SK-MEL-5 (cell line): ENCODE results near the gene SLC15A1. TPM values are rescaled to one million over a fixed set of nuclear protein-coding genes. Genes with fewer than 3 reads are reported as not detected.

ENCODE experiments used
- DNase-seq: peaks from one replicate; pipeline ENCODE4 v3.0.0-alpha.2; 2016; ENCODE audit warnings: low read depth, low spot score
- in situ Hi-C: cut with HindIII; loops from 2 replicates; pipeline ENCODE4 v1.10.0; 2016; ENCODE audit warnings: low sequenced_read_pairs, high pct_unique_total_duplicates, low pct_unique_long_range_greater_than_20kb
- total RNA-seq: library from RNA; depleted of rRNA; stranded (reverse); fragments of >200 nt; shearing (Covaris generic); gene quantifications from 2 replicates; pipeline ENCODE4 v1.2.3, GENCODE V29; 2014

SLC15A1 gene
- total RNA-seq, 1 experiment from 2014 or later, result not detected

DNA sequence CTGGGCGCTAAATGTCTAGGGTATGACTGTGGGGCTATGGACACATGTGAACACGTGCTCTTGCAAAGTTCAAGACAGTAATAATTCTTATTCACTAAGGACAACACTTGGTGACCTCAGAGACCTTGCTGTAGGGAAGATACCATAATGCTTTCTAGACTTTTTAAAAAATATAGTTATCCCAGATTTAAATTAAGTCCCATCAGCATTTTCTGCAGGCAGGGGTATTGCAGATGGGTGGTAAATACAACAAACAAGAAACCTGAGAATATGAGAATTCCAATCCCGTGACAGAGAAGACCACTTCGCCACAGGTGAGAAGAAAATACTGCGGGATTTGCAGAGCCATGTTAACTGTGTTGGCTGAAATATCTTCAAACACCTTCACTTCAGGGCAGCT lies 65.2 kb downstream of the SLC15A1 start:
- in situ Hi-C loops, result no loop called here
- DNase-seq, result no peak

DNA sequence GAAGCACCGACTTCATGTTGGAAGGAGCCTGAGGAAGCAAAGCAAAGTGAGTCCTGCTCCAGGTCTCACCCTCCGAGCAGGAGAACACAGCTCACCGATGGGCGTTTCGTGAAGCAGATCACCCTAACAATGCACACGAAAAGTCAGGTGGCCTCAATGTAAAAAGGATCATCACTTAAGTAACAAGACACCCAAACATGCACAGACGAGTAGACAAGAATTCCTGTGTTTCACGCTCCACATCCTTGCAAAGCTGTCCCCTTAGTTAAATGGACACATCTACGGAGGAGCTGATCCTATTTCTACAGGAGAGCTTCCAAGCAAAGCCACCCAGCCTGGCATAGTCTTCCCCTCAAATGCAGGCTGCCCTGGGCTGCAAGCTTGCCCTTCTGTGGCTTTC lies 66.2 kb downstream of the SLC15A1 start:
- in situ Hi-C loops, result no loop called here
- DNase-seq, result no peak

DNA sequence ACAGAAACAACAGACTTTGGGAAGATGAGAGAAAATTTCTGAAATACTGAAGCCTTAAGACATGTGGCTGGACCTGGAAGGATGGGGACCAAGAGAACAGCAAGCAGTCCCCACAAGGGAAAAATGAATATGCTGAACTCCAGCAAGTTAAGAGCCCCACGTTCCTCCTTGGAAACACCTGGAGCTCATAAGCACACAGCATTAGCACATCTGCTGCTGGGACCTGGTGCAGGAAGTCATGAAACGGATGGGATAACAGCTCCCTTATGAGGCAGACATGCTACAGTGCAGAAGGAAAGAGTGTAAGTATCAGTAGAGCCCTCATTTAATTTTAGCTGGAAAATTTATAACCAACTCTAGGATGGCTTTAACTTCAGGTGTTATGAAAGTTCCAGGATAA lies 67.3 kb downstream of the SLC15A1 start:
- in situ Hi-C loops, result no loop called here
- DNase-seq, result no peak

DNA sequence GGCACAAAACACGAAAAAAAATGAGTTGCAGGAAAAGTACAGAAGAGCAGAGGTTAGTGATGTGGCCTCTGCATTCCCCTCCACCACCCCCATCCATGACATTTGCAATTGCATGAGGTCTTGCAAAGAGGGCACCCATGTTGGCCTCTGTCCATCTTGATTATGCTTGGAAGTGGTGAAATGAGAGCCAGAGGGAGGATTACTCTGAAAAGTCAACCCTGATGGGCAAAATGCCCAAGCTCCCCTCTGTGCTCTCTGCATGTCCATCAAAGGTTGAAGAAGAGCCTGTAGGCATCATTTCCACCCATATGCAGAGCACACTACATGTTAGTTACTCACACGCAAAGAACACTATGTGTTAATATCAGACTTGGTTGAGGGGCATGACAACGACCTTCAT lies 71.4 kb downstream of the SLC15A1 start:
- in situ Hi-C loops, result no loop called here

GRCh38 chr13:98678741-98679140 lies 73.7 kb downstream of the SLC15A1 start:
- in situ Hi-C loops, result no loop called here
- no peak for DNase-seq

More for the DNA sequence above, 71.4 kb downstream of the SLC15A1 start:
- DNase-seq, result no peak

GRCh38 chr13:98677398-98677797 lies 75.1 kb downstream of the SLC15A1 start:
- DNase-seq, result no peak
- in situ Hi-C loops, result no loop called here

DNA sequence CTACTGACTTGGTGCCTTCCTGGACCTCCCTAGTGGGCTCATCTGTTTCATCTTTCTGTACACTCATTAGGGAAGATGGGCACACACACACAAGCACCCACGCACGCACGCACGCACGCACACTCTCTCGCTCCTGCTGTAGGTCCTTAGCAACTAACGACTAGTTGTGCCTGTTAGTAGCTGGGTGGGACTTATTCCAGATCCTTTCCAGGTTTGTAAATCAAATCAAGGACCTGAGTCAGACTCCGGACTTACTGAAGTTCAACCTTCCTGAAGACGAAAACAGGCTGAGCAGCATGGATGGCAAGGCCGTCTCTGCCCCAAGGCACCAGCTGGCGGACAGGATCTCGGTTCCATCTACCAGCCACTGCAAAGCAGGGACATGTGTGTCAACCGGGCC lies 76.2 kb downstream of the SLC15A1 start:
- in situ Hi-C loops, result no loop called here
- DNase-seq, result no peak

DNA sequence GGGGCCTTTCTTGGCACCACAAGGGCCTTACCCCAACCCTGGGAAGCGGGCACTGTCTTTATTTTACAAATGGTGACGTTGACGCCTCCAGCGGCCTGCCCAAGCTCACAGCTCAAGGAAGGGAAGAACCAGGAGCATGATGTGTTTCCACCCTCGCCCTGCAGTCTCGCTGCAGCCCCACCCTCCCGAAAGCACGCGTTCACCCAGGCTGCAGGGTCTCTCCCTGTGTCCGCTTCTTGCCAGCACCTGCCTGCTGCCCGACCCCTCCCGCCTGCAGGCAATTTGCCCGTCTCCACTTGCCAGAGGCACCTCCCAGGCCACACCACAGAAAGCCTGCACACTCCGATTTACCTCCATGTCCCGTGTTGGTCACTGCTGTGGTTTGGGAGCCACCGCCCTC lies 76.6 kb downstream of the SLC15A1 start:
- in situ Hi-C loops, result no loop called here

DNA sequence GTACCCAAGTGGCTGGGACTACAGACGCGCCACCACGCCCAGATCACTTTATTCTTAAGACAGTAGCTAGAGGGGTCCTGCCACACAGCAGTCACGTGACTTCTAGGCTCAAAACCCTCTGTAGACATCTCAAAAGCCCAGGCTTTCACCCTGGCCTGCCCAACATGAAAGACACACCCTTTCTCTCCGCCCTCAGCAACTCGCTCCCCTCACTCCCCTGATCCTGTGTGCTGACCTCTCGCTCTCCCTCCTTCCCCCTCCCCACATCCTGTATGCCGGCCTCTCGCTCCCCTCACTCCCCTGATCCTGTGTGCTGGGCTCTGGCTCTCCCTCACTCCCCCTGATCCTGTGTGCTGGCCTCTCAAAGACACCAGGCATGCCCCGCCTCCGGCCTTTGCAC lies 77.4 kb downstream of the SLC15A1 start:
- no peak for DNase-seq

More for the DNA sequence above, 76.6 kb downstream of the SLC15A1 start:
- DNase-seq, result no peak

GRCh38 chr13:98672947-98673613 lies 79.4 kb downstream of the SLC15A1 start:
- in situ Hi-C loops, result no loop called here
- peak; percentile 76 for DNase-seq

More for the DNA sequence above, 77.4 kb downstream of the SLC15A1 start:
- in situ Hi-C loops, result no loop called here

DNA sequence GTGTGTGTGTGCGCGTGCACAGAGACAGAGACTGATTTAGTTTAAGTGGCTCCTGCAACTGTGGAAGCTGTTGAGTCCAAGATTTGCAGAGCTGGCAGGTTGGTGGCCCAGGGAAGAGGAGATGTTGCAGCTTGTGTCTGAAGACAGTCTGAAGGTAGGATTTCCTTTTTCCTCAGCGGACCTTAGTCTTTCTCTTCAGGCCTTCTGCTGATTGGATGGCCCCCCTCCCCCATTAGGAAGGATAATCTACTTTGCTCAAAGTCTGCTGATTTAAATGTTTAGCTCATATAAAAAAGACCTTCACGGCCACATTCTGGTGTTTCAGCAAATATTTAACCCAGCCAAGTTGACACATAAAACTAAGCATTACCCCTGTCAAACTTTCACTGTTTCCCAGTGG lies 84.3 kb downstream of the SLC15A1 start:
- no peak for DNase-seq
- in situ Hi-C loops, result no loop called here

- DNase-seq, result no peak
- in situ Hi-C loops, result no loop called here
Measured at GRCh38 chr13:98665638-98665995, 86.9 kb downstream of the SLC15A1 start.

GRCh38 chr13:98664924-98665637 lies 87.4 kb downstream of the SLC15A1 start:
- in situ Hi-C loops, result no loop called here
- DNase-seq, result no peak

GRCh38 chr13:98664510-98664909 lies 88.0 kb downstream of the SLC15A1 start:
- in situ Hi-C loops, result no loop called here
- no peak for DNase-seq

DNA sequence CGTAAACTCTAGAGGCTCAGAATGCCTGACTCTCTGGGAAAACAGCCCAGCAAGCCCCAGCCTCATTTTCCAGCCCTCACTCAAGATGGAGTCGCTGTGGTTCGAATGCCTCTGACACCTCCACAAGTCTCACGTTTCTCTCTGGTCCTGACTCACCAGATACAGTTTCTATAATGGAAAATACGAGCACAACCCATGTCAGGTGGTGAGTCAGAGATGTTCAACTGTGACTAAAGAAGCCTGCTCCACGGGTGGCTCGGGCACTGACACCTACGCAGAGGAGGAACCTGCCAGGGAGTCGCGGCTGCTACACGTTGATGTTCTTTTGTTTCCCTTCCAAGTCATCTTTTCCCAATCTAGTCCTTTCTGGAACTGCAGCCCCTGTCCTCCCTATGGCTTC lies 88.4 kb downstream of the SLC15A1 start:
- in situ Hi-C loops, result no loop called here

GRCh38 chr13:98658131-98658530 lies 94.3 kb downstream of the SLC15A1 start:
- in situ Hi-C loops, result no loop called here
- peak; percentile 30 for DNase-seq

More for the DNA sequence above, 88.4 kb downstream of the SLC15A1 start:
- DNase-seq, result no peak

GRCh38 chr13:98657506-98658085 lies 94.9 kb downstream of the SLC15A1 start:
- in situ Hi-C loops, result no loop called here
- DNase-seq, result no peak

GRCh38 chr13:98656223-98656622 lies 96.2 kb downstream of the SLC15A1 start:
- in situ Hi-C loops, result no loop called here
- no peak for DNase-seq

DNA sequence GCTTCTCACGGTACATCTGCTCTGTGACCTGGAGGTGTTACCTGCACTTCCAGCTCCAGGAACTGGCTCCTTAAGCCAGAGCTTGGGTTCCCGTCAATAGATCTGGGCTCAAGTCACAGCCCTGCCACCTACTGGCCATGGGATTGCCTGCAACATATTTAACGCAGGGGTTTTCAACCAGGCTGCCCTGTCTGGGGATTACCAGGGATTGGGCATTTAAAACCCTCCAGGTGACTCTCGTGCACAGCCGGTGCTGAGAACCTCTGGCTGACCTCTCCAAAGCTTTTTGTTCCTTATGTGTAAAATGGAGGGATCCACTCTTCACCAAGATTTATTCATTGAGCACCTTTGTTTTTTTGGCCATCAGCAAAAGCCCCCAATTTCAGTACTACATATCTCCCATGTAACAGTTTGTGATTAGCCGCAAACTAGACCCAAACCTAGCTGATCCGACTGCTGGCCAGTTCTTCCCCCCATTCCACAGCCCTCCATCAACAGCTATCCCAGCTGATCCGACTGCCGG lies 98.9 kb downstream of the SLC15A1 start:
- in situ Hi-C loops, result no loop called here
- peak; percentile 86 for DNase-seq
